ENCODE data around the gene HSDL1.

The HSDL1 gene

DNA sequence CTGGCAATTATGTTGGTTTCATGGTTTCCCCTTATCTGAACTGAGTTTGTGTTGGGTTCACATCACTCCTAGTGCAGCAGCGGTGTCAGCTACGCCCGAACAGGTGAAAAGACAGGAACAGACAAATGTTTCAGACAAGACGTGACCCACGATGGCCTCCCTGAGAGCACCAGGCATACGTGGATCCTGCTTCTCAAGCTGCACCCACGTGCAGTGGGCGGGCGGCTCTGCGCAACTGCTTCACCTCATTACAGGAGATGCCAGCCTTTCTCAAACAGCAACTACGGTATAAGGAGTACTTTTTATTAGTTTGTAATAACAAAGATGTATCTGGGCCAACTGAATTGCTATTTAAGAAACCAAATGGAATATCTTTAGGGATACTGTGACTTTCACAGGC, 69.6 kb downstream of the HSDL1 start:
- DNase-seq = no peak

DNA sequence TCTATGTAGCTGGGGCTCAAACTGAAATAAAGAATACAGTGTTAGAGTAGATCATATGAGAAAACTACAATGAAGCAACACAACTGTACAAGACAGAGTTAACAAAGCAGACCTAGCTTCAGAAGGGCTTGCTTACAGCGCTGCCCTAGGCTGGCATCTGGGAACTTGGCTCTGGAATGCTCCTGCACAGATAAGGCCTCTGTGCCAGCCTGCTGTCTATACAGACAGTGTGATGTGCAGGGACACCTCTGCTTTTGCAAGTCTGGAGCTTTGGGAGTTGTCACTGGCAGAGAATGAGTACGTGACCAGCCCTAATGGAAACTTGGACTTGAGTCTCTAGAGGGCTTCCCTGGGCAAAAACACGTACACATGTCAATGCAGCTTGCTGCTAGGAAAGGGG, 70.3 kb downstream of the HSDL1 start:
- DNase-seq = no peak

Data from NCI-H2029 treated with DMSO at 0.1 percent for 48 hours (cell line).